ENCODE data around the gene YIPF1.
"Not testable (repeated sequence)": the region's sequence is repeated elsewhere in the genome, so short reads cannot be mapped to it uniquely, and the experiment has no call there.

YIPF1 gene

GRCh38 chr1:53837646-53837923, 52.0 kb downstream of the YIPF1 start:
- no peak for DNase-seq

DNA sequence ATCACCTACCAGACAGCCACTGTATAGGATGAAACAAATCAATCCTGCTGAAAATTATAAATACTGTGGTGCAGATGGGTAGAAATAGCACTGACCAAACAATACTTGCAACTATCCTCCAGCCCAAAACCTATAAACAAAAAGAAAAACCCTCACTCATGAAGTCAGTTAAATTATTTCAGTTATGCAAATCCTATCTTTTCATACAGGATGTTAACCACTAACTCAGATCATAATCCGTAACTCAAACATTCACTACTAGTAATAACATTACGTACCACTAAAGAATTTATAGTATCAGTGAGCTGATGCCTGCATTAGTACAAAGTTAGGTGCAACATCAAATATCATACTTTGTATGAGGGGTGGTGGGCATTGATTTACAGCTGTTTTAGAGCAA, 54.1 kb downstream of the YIPF1 start:
- DNase-seq = no peak

- DNase-seq = no peak
Observed at GRCh38 chr1:53834776-53835175, 54.8 kb downstream of the YIPF1 start.

- DNase-seq = no peak
Observed at GRCh38 chr1:53833393-53833792, 56.2 kb downstream of the YIPF1 start.

GRCh38 chr1:53826367-53826766, 63.2 kb downstream of the YIPF1 start:
- no peak for DNase-seq

- DNase-seq = no peak
Observed at GRCh38 chr1:53825306-53825705, 64.3 kb downstream of the YIPF1 start.

- DNase-seq = no peak
Observed at GRCh38 chr1:53822931-53823330, 66.7 kb downstream of the YIPF1 start.

DNA sequence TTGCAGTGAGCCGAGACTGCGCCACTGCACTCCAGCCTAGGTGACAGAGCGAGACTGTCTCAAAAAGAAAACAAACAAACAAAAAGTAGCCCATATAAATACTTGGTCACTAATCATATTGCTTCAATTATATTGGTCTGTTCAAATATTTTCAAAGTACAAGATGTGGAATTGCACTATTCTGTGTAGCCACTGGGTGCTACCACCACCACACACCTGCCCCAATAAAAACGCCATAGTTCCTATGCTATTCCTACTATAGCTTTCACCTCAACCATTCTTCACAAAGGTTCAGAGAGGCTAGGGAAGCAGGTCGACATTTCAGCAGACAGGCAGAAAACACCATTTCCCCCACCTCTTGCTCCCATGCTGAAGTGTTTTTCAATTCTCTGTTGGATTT, 68.2 kb downstream of the YIPF1 start:
- no peak for DNase-seq

DNA sequence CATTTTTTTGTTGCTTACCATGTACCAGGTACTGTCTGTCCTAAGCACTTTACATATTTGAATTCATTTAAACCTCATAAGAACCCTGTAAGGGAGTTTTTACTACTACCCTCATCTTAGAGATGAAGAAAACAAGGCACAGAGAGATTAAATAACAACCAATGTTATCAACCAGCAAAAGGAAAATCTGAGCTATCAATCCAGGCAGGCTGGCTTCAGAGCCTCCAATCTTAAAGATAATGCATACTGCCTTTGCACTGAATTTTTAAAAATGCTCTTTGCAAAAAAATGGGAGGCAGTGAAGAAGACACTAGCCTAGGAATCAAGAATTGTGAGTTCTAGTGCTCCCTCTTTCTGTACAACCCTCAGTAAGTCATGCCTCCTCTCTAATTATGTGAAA, 70.2 kb downstream of the YIPF1 start:
- DNase-seq = no peak

GRCh38 chr1:53816584-53816983, 73.0 kb downstream of the YIPF1 start:
- DNase-seq = not testable (repeated sequence)

DNA sequence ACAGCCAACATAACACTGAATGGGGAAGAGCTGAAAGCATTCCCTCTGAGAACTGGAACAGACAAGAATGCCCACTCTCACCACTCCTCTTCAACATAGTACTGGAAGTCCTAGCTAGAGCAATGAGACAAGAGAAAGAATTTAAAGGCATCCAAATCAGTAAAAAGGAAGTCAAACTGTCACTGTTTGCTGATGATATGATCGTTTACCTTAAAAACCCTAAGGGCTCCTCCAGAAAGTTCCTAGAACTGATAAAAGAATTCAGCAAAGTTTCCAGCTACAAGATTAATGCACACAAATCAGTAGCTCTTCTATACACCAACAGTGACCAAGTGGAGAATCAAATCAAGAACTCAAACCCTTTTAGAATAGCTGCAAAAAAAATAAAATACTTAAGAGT, 74.1 kb downstream of the YIPF1 start:
- DNase-seq = not testable (repeated sequence)

DNA sequence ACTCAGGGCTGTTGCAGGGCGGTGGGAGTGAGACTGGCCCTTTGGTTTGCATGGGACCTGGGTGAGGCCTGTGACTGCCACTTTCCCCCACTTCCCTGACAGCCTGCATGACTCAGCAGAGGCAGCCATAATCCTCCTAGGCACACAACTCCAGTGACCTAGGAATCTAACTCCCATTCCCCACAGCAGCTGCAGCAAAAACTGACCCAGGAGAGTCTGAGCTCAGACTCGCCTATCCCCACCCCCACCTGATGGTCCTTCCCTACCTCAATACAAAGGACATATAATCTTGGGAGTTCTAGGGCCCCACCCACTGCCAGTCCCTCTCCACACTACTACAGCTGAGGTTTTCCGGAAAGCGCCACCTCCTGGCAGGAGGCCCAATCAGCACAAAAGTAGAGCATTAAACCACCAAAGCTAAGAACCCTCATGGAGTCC, 78.2 kb downstream of the YIPF1 start:
- no peak for DNase-seq

GRCh38 chr1:53810497-53810896, 79.1 kb downstream of the YIPF1 start:
- no peak for DNase-seq

- DNase-seq = no peak
Observed at GRCh38 chr1:53810007-53810406, 79.6 kb downstream of the YIPF1 start.

GRCh38 chr1:53807916-53808315, 81.7 kb downstream of the YIPF1 start:
- DNase-seq = no peak

GRCh38 chr1:53804791-53805505, 84.6 kb downstream of the YIPF1 start:
- DNase-seq = no peak

DNA sequence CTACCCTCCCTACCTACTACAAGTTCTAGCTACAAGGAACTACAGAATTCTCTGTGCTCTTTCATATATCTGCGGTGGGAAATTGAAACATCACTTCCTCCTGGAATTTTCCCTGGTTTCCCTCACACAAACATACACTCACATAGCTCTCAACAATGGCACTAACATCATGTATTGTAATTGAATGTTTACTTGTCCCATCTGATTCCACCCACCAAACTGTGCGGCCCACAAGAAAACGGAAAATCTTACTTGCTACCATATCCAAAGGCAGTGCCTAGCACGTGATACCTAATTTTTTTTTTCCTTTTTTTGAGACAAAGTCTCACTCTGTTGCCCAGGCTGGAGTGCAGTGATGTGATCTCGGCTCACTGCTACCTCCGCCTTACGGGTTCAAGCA, 85.4 kb downstream of the YIPF1 start:
- no peak for DNase-seq

Measured in SIG-M5 (cell line).